ENCODE results near the gene PHLPP2.

Gene PHLPP2

DNA sequence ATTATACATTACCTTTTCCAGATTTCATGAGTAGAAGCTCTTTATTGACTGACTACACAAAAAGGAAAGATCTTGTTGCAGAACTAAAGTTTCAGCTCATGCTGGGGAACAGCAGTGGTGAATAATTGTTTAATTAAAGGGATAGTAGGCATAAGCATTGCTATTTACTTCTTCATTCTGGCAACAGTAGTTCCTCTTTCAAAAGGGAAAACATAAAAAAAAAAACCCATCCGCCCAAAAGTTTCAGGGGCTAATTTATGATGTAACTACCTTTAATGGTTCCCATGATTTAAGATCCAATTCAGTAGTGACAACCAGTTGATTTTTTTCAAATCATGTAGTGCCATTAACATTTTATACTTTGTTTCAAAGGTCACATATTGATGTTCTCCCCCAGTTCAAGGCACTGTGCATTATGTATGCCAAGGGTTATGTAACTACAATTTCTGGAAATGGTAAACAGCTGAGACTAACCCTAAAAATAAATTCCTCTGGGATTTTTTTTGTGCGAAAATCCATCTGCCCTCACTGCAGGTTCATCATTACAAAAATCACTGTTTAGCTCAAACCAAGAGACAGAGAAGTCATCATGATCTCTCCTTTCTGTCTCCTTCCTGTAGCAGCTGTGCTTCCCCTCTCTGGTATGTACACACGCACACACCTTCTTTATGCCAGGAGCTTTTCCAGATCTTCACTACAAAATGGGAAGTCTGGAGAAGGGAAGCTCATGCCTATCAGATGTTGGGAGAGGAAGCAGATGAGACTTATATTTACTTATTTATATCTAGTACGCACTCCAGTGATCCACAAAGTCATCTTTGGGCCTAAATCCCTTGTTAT is 2.2 kb upstream of the PHLPP2 start:
- in situ Hi-C loops (cut with HindIII; ENCODE audit: low pct_ligation_motif_present, low sequenced_read_pairs): no loop called here
- H3K4me3 ChIP-seq (ENCODE audit: low read depth, low read length): no peak overlapping the region

GRCh38 chr16:71723537-71724319 is 773 bp downstream of the PHLPP2 start:
- Histone ChIP-seq H3K27ac (peak overlapping the region; percentile 47), H3K4me3 (ENCODE audit: low read depth, low read length) (peak overlapping the region; percentile 78), H3K36me3 (replicated peaks) (no peaks in the 10 kb centered on the region), H3K27me3 (replicated peaks) (no peaks in the 10 kb centered on the region)
- peak; percentile 31 for DNase-seq
- in situ Hi-C loops (cut with HindIII; ENCODE audit: low pct_ligation_motif_present, low sequenced_read_pairs): no loop called here
- TF ChIP-seq, protein P1, sequence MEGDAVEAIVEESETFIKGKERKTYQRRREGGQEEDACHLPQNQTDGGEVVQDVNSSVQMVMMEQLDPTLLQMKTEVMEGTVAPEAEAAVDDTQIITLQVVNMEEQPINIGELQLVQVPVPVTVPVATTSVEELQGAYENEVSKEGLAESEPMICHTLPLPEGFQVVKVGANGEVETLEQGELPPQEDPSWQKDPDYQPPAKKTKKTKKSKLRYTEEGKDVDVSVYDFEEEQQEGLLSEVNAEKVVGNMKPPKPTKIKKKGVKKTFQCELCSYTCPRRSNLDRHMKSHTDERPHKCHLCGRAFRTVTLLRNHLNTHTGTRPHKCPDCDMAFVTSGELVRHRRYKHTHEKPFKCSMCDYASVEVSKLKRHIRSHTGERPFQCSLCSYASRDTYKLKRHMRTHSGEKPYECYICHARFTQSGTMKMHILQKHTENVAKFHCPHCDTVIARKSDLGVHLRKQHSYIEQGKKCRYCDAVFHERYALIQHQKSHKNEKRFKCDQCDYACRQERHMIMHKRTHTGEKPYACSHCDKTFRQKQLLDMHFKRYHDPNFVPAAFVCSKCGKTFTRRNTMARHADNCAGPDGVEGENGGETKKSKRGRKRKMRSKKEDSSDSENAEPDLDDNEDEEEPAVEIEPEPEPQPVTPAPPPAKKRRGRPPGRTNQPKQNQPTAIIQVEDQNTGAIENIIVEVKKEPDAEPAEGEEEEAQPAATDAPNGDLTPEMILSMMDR (IDR thresholded peaks at IDR 0.05; ENCODE audit: low read depth, low read length, missing control alignments): no peak

More for the DNA sequence above, 2.2 kb upstream of the PHLPP2 start:
- Histone ChIP-seq H3K36me3 (replicated peaks) (peaks cover 9% of the 10 kb centered on the region), H3K27me3 (replicated peaks) (no peaks in the 10 kb centered on the region), H3K27ac (no peak overlapping the region)
- TF ChIP-seq, protein P1 (IDR thresholded peaks at IDR 0.05; ENCODE audit: low read depth, low read length, missing control alignments): no peak
- DNase-seq: no peak

DNA sequence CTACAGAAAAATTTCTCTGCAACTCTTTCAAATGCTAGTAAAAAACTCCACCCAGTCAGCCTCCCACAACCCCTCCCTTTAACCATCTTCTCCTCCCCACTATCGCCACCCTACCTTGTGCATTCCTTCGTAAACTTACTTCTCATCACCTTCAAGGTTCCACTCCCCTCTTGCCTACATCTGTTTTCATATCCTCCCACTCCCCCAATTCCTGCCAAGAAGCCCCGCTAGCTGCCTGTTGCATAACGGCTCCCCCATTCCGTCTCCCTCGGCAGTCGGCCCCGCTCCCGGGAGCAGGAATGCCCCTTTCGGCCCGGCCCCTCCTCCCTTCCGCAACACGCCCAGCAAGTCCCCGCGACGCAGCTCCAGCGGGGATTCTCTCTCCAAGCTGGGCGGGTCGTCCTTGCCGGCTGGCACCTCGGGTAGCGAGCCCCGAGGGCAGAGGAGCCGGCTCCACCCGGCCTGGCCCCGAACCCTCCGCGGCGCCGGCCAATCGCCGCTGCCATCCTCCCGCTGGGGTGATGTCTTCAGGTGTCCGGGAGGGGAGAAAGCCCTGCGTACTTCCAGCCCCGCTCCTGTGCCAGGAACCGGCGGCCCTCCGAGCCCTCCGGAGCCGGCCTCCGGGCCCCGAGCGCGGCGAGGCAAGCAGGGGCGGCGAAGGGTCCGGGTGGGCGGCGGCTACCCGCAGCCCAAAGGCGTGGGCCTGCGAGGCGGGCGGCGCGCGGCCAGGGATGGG is 1.5 kb downstream of the PHLPP2 start:
- TF ChIP-seq, protein P1 (IDR thresholded peaks at IDR 0.05; ENCODE audit: low read depth, low read length, missing control alignments): no peak
- H3K4me3 ChIP-seq (ENCODE audit: low read depth, low read length): peak overlapping the region; percentile 78
- H3K36me3 ChIP-seq (replicated peaks): no peaks in the 10 kb centered on the region
- H3K27me3 ChIP-seq (replicated peaks): no peaks in the 10 kb centered on the region
- DNase-seq: peak; percentile 40
- peak overlapping the region; percentile 47 for H3K27ac ChIP-seq
- in situ Hi-C loops (cut with HindIII; ENCODE audit: low pct_ligation_motif_present, low sequenced_read_pairs): no loop called here

- no peak overlapping the region for H3K27ac ChIP-seq
- no peaks in the 10 kb centered on the region for H3K27me3 ChIP-seq (replicated peaks)
- H3K36me3 ChIP-seq (replicated peaks): no peaks in the 10 kb centered on the region
- TF ChIP-seq, protein P1 (IDR thresholded peaks at IDR 0.05; ENCODE audit: low read depth, low read length, missing control alignments): no peak
- no peak overlapping the region for H3K4me3 ChIP-seq (ENCODE audit: low read depth, low read length)
- DNase-seq: no peak
- in situ Hi-C loops (cut with HindIII; ENCODE audit: low pct_ligation_motif_present, low sequenced_read_pairs): no loop called here
These were observed 3.3 kb downstream of the PHLPP2 start for GRCh38 chr16:71721066-71721740.

DNA sequence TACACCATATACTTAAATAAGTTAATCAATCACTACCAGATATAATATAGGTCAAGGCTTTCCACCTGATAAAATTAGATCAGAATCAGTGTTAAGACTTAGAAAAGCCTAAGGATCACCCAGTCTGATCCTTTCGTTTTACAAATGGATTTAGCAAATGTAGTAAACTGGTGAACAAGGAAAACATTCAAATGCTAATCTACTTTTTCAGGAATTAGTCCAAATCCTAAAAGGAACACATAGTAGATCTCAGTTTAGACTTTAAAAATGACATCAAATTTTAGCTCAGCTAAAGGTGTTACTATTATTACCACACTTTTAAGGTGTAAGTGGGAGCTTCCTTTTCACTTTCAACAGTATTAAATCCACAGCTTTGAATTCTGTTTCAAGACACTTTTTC is 12.0 kb downstream of the PHLPP2 start:
- Histone ChIP-seq H3K27me3 (replicated peaks) (no peaks in the 10 kb centered on the region), H3K27ac (no peak overlapping the region), H3K36me3 (replicated peaks) (peaks cover 4% of the 10 kb centered on the region), H3K4me3 (ENCODE audit: low read depth, low read length) (no peak overlapping the region)
- TF ChIP-seq, protein P1 (IDR thresholded peaks at IDR 0.05; ENCODE audit: low read depth, low read length, missing control alignments): no peak
- DNase-seq: no peak
- in situ Hi-C loops (cut with HindIII; ENCODE audit: low pct_ligation_motif_present, low sequenced_read_pairs): no loop called here

Data from brain microvascular endothelial cell (primary cell).